Lower leg skin (tissue), 3 donors: ENCODE measurements around the gene ARL11.
"Not testable (repeated sequence)": the region's sequence is repeated elsewhere in the genome, so short reads cannot be mapped to it uniquely, and the experiment has no call there.

Experiments
- POLR2A ChIP-seq, 2 donors: fragments of 450-650 bp; IDR thresholded peaks; one replicate each; pipeline ENCODE4 v1.6.1; 2016 to 2017; ENCODE audit warnings: antibody characterized with exemption in 2 of 2, mild to moderate bottlenecking in 1 of 2, moderate library complexity in 1 of 2
- TF ChIP-seq, protein P1 (sequence below), 3 donors: fragments of 450-650 bp; IDR thresholded peaks; one replicate each; pipeline ENCODE4 v1.5.1; 2016; ENCODE audit warnings: antibody characterized with exemption in 3 of 3, mild to moderate bottlenecking in 3 of 3, moderate library complexity in 2 of 3

DNA sequence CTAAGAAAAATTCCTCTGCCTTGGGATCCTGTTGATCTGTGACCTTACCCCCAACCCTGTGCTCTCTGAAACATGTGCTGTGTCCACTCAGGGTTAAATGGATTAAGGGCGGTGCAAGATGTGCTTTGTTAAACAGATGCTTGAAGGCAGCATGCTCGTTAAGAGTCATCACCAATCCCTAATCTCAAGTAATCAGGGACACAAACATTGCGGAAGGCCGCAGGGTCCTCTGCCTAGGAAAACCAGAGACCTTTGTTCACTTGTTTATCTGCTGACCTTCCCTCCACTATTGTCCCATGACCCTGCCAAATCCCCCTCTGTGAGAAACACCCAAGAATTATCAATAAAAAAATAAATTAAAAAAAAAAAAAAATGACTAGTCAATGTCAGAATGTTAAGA is 34.4 kb upstream of the ARL11 start:
- TF ChIP-seq, protein P1, sequence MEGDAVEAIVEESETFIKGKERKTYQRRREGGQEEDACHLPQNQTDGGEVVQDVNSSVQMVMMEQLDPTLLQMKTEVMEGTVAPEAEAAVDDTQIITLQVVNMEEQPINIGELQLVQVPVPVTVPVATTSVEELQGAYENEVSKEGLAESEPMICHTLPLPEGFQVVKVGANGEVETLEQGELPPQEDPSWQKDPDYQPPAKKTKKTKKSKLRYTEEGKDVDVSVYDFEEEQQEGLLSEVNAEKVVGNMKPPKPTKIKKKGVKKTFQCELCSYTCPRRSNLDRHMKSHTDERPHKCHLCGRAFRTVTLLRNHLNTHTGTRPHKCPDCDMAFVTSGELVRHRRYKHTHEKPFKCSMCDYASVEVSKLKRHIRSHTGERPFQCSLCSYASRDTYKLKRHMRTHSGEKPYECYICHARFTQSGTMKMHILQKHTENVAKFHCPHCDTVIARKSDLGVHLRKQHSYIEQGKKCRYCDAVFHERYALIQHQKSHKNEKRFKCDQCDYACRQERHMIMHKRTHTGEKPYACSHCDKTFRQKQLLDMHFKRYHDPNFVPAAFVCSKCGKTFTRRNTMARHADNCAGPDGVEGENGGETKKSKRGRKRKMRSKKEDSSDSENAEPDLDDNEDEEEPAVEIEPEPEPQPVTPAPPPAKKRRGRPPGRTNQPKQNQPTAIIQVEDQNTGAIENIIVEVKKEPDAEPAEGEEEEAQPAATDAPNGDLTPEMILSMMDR (IDR thresholded peaks at IDR 0.05) = not testable (repeated sequence)
- TF ChIP-seq POLR2A (IDR thresholded peaks at IDR 0.05) = not testable (repeated sequence)
